ENCODE measurements around the gene SENP5. TPM values are rescaled to one million over a fixed set of nuclear protein-coding genes. Genes with fewer than 3 reads are reported as not detected.
A peak's percentile ranks its signal among the peaks of the same experiment; 100 is the strongest.
"Not testable (repeated sequence)": the region's sequence is repeated elsewhere in the genome, so short reads cannot be mapped to it uniquely, and the experiment has no call there.

Gene SENP5
- total RNA-seq, 1 donor from 2014 or later: 25.2 TPM

DNA sequence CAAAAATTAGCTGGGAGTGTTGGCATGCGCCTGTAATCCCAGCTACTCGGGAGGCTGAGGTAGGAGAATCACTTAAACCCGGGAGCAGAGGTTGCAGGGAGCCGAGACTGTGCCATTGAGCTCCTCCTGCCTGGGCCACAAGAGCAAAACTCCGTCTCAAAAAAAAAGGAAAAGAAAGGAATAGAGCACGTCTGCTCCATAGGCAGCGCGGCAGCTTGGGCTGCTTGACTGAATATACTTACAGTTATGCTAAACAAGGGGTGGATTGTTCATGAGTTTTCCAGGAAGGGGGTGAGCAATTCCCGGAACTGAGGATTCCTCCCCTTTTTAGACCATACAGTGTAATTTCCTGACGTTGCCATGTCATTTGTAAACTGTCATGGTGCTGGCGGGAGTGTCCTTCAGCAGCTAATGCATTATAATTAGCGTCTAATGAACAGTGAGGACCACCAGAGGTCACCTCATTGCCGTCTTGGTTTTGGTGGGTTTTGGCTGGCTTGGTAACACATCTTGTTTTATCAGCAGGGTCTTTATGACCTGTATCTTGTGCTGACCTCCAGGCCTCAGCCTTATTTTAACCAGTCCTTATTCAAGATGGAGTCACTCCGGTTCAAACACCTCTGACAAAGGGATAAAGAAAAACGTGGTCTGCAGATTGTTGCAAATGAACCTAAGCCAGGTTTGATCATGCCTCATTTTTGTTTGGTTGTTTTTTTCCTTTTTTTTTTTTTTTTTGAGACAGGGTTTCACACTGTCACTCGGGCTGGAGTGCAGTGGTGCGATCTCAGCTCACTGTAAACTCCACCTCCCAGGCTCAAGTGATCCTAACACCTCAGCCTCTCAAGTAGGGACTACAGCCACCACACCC, 24.9 kb upstream of the SENP5 start:
- Histone ChIP-seq H3K36me3 (ENCODE audit: control insufficient read depth, insufficient read depth, low read length) (no peaks in the 10 kb centered on the region), H3K27me3 (ENCODE audit: control insufficient read depth, insufficient read depth, low read length) (no peaks in the 10 kb centered on the region), H3K4me3 (ENCODE audit: low read depth, low read length) (no peak overlapping the region)
- DNase-seq (ENCODE audit: low read depth): no peak
- TF ChIP-seq, protein P1, sequence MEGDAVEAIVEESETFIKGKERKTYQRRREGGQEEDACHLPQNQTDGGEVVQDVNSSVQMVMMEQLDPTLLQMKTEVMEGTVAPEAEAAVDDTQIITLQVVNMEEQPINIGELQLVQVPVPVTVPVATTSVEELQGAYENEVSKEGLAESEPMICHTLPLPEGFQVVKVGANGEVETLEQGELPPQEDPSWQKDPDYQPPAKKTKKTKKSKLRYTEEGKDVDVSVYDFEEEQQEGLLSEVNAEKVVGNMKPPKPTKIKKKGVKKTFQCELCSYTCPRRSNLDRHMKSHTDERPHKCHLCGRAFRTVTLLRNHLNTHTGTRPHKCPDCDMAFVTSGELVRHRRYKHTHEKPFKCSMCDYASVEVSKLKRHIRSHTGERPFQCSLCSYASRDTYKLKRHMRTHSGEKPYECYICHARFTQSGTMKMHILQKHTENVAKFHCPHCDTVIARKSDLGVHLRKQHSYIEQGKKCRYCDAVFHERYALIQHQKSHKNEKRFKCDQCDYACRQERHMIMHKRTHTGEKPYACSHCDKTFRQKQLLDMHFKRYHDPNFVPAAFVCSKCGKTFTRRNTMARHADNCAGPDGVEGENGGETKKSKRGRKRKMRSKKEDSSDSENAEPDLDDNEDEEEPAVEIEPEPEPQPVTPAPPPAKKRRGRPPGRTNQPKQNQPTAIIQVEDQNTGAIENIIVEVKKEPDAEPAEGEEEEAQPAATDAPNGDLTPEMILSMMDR (IDR thresholded peaks at IDR 0.05; ENCODE audit: insufficient read depth, low read length, poor library complexity, severe bottlenecking): no peak

DNA sequence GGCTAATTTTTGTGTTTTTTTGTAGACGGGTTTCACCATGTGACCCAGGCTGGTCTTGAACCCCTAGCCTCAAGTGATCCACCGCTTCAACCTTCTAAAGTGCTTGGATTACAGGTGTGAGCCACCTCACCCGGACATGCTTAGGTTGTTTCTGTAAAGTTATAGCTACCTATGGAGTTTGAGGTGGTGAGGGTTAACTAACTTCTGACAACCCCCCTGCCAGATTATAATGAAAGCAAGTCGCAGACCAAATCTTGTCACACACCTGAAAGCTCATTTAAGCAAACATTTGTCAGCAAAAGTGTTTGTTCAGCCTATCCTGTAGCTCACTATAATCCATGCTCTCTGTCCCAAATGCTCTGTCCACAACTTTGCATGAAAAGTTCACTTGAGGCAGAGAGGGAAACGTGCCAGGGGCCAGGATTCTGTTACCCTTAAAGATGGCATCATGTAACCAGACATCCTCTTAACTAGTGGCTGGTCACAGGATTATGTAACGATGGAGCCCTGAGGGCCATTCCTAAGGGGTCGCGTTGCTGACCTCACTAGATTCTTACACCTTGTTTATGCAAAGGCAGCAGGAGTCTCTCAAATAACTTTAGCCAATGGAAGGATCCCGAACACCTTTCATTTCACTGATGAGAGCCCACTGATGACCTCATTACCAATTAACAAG, 24.1 kb upstream of the SENP5 start:
- Histone ChIP-seq H3K27me3 (ENCODE audit: control insufficient read depth, insufficient read depth, low read length) (no peaks in the 10 kb centered on the region), H3K4me3 (ENCODE audit: low read depth, low read length) (no peak overlapping the region), H3K36me3 (ENCODE audit: control insufficient read depth, insufficient read depth, low read length) (no peaks in the 10 kb centered on the region)
- TF ChIP-seq, protein P1 (IDR thresholded peaks at IDR 0.05; ENCODE audit: insufficient read depth, low read length, poor library complexity, severe bottlenecking): no peak
- no peak for DNase-seq (ENCODE audit: low read depth)

DNA sequence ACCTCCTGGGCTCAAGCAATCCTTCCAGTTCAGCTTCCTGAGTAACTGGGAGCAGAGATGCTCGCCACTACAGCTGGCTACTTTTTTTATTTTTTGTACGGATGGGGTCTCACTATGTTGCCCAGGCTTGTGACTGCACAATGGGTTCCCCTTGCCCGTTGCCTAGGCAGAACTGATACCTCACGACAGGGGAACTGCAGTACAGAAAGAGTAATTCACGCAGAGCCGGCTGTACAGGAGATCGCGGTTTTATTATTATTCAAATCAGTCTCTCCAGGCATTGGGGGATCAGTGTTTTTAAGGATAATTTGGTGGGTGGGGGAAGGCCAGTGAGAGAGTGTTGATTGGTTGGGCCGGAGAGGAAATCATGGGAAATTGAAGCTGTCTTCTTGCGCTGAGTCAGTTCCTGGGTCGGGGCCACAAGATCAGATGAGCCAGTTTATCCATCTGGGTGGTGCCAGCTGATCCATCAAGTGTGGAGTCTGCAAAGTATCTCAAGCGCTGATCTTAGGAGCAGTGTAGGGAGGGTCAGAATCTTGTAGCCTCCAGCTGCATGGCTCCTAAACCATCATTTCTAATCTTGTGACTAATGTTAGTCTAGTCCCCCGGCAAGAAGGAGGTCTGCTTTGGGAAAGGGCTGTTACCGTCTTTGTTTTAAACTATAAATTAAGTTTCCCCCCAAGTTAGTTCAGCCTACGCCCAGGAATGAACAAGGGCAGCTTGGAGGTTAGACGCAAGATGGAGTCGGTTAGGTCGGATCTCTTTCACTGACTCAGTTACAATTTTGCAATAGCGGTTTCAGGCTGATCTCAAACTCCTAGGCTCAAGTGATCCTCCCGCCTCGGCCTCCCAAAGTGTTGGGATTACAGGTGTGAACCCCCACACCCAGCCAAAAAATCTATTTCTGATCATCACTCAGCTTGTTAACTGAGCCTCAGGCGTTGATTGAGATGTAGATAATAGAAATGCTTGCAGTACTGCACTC, 23.2 kb upstream of the SENP5 start:
- not testable (repeated sequence) for DNase-seq (ENCODE audit: low read depth); H3K27me3 ChIP-seq (ENCODE audit: control insufficient read depth, insufficient read depth, low read length); H3K4me3 ChIP-seq (ENCODE audit: low read depth, low read length); H3K36me3 ChIP-seq (ENCODE audit: control insufficient read depth, insufficient read depth, low read length)

DNA sequence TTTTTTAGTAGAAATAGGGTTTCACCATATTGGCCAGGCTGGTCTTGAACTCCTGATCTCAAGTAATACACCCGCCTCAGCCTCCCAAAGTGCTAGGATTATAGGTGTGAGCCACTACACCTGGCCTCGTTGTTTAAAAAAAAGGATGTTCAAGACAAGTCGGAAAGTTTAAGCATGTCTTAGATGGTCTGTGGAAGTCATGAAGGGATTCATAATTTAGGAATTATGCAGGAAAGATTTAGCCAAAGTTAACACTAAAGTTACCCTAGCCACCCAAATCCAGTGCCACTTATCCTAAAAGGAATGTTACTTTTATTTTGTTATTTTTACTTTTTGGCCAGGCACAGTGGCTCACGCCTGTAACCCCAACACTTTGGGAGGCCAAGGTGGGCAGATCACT, 19.3 kb upstream of the SENP5 start:
- not testable (repeated sequence) for H3K27me3 ChIP-seq (ENCODE audit: control insufficient read depth, insufficient read depth, low read length); H3K4me3 ChIP-seq (ENCODE audit: low read depth, low read length); H3K36me3 ChIP-seq (ENCODE audit: control insufficient read depth, insufficient read depth, low read length); DNase-seq (ENCODE audit: low read depth)

DNA sequence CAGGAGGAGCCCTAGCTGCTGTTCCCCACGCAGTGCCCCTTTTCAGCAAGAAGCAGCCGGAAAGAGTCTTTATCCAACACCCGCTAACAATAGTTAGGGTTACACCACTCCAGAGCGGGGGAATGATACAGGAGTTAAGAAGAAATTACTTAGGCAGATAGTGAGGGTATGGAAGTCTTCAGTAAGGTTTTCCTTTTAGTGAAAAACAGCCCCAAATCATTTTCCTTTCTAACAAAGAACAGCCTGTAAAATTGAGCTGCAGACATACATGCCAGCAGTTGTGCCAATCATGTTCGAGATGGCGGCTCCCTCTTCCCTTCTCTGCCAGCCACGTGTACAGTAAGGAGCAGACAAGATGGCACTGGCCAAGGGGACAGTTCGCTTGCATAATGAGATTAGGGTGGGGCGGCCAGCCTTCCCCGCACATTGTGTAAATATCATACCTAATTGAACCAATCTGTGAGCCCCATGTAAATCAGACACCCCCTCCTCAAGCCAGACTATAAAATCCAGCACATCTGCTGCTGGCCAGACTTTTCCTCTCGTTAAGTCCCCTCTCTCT, 18.5 kb upstream of the SENP5 start:
- Histone ChIP-seq H3K27me3 (ENCODE audit: control insufficient read depth, insufficient read depth, low read length) (no peaks in the 10 kb centered on the region), H3K4me3 (ENCODE audit: low read depth, low read length) (no peak overlapping the region), H3K36me3 (ENCODE audit: control insufficient read depth, insufficient read depth, low read length) (no peaks in the 10 kb centered on the region)
- TF ChIP-seq, protein P1 (IDR thresholded peaks at IDR 0.05; ENCODE audit: insufficient read depth, low read length, poor library complexity, severe bottlenecking): no peak
- DNase-seq (ENCODE audit: low read depth): no peak

DNA sequence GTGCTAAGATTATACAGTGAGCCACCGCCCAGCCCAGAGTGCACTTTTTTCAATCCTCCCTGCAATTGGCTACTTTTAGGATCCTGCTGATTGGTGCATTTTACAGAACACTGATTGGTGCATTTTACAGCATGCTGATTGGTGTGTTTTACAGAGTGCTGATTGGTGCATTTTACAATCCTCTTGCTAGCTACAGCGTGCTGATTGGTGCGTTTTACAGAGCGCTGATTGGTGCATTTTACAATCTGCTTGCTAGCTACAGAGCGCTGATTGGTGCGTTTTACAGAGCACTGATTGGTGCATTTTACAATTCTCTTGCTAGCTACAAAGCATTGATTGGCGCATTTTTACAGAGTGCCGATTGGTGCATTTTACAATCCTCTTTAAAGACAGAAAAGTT, 4.7 kb upstream of the SENP5 start:
- not testable (repeated sequence) for DNase-seq (ENCODE audit: low read depth); H3K4me3 ChIP-seq (ENCODE audit: low read depth, low read length); H3K27me3 ChIP-seq (ENCODE audit: control insufficient read depth, insufficient read depth, low read length); H3K36me3 ChIP-seq (ENCODE audit: control insufficient read depth, insufficient read depth, low read length)

DNA sequence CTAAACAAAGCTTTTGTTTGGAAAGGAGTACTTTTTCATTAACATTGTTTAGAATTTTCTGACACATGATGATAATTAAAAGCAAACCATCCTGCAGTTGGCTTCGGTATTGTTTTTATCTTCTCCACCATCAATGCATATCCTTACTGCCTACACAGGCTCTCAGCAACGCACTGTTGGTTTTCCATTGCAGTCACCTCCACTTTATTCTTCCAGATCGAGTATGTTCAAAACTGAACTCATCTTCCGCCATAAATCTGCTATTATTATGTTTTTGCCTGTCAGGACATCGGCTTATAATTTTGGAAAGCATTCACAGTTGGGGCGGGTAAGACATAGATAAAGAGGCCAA, 589 bp upstream of the SENP5 start:
- DNase-seq (ENCODE audit: low read depth): no peak
- Histone ChIP-seq H3K4me3 (ENCODE audit: low read depth, low read length) (peak overlapping the region; percentile 63), H3K27me3 (ENCODE audit: control insufficient read depth, insufficient read depth, low read length) (no peaks in the 10 kb centered on the region), H3K36me3 (ENCODE audit: control insufficient read depth, insufficient read depth, low read length) (no peaks in the 10 kb centered on the region)
- TF ChIP-seq, protein P1 (IDR thresholded peaks at IDR 0.05; ENCODE audit: insufficient read depth, low read length, poor library complexity, severe bottlenecking): no peak
